GM12878 (cell line): Measurements from ENCODE around the gene SOS1.

Source experiments
- CTCF ChIP-seq, 3 experiments: IDR thresholded peaks in 2 of 3; conservative IDR thresholded peaks in 1 of 3; 2 replicates each; pipeline ENCODE4 v1.5.1; 2011; ENCODE audit warnings: low read depth in 3 of 3, low read length in 3 of 3, mild to moderate bottlenecking in 3 of 3, control low read depth in 2 of 3, moderate library complexity in 2 of 3, inconsistent platforms in 1 of 3, mixed read lengths in 1 of 3; ENCODE audit not compliant: control insufficient read depth in 2 of 3, insufficient read depth in 1 of 3; ENCODE audit errors: extremely low read depth in 1 of 3
- MTA3 ChIP-seq: IDR thresholded peaks from 2 replicates; pipeline ENCODE4 v1.6.1; 2012; ENCODE audit warnings: low read length, inconsistent platforms, borderline replicate concordance
- MXI1 ChIP-seq: fragments of 150-350 bp; IDR thresholded peaks from 2 replicates; pipeline ENCODE4 v1.6.1; 2011; ENCODE audit warnings: low read depth, mild to moderate bottlenecking, inconsistent platforms, low read length, improper control_type of control experiment
- MYC ChIP-seq: IDR thresholded peaks from 2 replicates; pipeline ENCODE4 v1.6.1; 2011; ENCODE audit warnings: mild to moderate bottlenecking, low read length, moderate library complexity, inconsistent platforms; ENCODE audit not compliant: insufficient read depth, insufficient replicate concordance, insufficient read length, severe bottlenecking
- NBN ChIP-seq: fragments of 450-650 bp; IDR thresholded peaks from 2 replicates; pipeline ENCODE4 v1.6.1; 2016
- POLR2A ChIP-seq: IDR thresholded peaks from 2 replicates; pipeline ENCODE4 v1.6.1; 2011; ENCODE audit warnings: low read depth, mild to moderate bottlenecking, low read length
- SRF ChIP-seq, 2 experiments: IDR thresholded peaks; 2 replicates each; pipeline ENCODE4 v1.6.1; 2011; ENCODE audit warnings: low read depth in 2 of 2, low read length in 2 of 2, mild to moderate bottlenecking in 1 of 2, moderate library complexity in 1 of 2
- TF ChIP-seq, protein P1 (sequence below): fragments of 450-650 bp; formaldehyde crosslinking; IDR thresholded peaks from 2 replicates; pipeline ENCODE4 v1.5.0; 2022; ENCODE audit warnings: mild to moderate bottlenecking, missing genetic modification characterization

- TF ChIP-seq MXI1 (no peak), NBN (no peak), CTCF (IDR thresholded peaks at IDR 0.05 in 2 of 3, conservative IDR thresholded peaks at IDR 0.05 in 1 of 3; ENCODE audit: control insufficient read depth in 2 of 3, extremely low read depth in 1 of 3, insufficient read depth in 1 of 3, low read depth in 3 of 3, low read length in 3 of 3) (no peak), MTA3 (no peak), POLR2A (no peak), MYC (no peak), SRF (IDR thresholded peaks at IDR 0.05; ENCODE audit: low read depth in 2 of 2, low read length in 2 of 2) (no peak)
- TF ChIP-seq, protein P1, sequence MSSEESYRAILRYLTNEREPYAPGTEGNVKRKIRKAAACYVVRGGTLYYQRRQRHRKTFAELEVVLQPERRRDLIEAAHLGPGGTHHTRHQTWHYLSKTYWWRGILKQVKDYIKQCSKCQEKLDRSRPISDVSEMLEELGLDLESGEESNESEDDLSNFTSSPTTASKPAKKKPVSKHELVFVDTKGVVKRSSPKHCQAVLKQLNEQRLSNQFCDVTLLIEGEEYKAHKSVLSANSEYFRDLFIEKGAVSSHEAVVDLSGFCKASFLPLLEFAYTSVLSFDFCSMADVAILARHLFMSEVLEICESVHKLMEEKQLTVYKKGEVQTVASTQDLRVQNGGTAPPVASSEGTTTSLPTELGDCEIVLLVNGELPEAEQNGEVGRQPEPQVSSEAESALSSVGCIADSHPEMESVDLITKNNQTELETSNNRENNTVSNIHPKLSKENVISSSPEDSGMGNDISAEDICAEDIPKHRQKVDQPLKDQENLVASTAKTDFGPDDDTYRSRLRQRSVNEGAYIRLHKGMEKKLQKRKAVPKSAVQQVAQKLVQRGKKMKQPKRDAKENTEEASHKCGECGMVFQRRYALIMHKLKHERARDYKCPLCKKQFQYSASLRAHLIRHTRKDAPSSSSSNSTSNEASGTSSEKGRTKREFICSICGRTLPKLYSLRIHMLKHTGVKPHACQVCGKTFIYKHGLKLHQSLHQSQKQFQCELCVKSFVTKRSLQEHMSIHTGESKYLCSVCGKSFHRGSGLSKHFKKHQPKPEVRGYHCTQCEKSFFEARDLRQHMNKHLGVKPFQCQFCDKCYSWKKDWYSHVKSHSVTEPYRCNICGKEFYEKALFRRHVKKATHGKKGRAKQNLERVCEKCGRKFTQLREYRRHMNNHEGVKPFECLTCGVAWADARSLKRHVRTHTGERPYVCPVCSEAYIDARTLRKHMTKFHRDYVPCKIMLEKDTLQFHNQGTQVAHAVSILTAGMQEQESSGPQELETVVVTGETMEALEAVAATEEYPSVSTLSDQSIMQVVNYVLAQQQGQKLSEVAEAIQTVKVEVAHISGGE = no peak
Measured at GRCh38 chr2:38957972-38958371, 162.9 kb downstream of the SOS1 start.
